GM21423 (cell line): Measurements from ENCODE around the gene GJD2.

Experiments used
- ATAC-seq: cut with Tn5 transposase; IDR thresholded peaks from one replicate; pipeline ENCODE4 v1.9.1; 2021; ENCODE audit warnings: mild to moderate bottlenecking, moderate library complexity; ENCODE audit not compliant: unreplicated experiment

The GJD2 gene

DNA sequence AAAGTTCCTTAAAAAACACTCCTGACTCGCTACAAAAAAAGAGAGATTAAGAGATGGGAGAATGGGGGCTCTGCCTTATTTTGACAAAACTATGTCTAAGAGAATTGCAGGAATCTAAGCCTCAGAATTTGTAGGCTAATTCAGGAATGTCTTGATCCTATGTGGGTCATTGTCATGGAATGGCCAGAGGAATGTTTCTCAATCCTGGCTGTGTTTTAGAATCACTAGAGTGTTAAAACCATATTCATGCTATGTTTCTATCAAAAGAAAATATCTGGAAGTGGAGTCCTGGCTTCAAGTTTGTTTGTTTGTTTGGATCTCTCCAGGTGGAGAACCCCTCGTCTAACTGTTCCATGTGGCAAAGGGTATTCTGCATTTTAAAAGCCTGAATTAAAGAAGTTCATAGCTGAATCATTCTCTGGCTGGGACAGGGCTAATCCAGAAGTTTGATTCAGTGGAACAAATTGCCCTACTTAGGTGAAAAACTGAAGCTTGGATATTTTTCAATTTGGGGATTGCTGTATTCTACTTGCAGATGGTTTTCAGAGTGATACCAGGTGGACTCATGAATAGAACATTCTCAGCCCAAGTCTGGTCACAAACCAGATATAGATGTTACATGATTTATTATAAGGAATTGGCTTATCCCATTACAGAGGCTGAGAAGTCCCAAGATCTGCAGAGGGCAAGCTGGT lies 28.2 kb downstream of the GJD2 start:
- ATAC-seq: no peak

DNA sequence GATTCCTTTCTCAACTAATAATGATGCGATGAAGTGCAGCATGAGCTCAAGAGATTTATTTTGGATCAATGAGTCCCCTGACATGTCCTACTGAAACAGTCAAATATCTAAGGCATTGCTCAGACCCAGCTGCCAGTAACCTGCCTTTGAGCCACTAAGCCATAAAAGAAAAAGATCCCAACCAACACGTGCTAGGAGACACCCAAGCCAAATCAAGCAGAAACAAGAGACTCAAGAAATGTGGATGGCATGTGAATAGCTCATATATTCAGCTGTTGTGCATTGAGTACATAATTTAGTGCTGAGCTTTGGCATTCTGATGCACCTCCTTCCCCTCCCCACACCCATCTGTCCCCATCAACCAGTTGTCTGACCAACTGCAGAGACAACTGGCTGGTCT lies 29.2 kb downstream of the GJD2 start:
- ATAC-seq: no peak

DNA sequence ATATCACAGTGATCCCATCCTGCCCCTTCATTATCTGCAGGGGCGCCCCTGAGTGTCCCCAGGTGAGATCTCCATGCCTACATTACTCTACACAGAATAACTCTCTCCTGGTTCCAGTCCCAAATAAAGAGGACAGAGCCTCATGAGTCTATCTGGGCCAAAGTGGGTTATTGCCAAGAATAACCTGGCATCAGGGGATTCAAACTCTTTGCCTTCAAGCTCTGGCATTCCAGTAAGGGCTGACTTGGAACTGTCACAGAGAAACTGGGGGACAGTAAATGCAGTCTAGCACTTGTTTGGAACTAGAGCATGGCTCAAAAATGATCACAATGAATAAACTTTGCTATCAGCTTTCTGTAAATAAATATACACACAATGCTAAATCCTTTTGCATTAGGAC lies 30.3 kb downstream of the GJD2 start:
- no peak for ATAC-seq

DNA sequence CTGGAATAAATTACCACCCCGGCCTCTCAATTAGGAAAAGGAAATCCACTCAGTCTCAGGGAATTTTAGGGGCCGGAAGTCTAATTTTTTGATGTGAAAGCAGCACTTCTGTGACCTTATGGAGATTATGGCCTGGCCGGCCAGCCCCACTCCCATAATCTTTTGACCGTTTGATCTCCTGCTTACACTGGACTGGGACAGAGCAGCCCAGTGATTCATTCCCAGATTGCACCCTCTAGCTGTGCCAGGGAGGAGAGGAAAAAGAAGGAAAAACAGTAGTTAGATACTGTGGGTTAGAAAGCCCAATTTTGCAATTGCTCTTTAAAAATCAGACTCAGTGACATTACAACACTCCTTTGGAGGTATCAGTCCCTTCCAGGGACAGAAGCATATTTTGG lies 32.4 kb downstream of the GJD2 start:
- no peak for ATAC-seq

DNA sequence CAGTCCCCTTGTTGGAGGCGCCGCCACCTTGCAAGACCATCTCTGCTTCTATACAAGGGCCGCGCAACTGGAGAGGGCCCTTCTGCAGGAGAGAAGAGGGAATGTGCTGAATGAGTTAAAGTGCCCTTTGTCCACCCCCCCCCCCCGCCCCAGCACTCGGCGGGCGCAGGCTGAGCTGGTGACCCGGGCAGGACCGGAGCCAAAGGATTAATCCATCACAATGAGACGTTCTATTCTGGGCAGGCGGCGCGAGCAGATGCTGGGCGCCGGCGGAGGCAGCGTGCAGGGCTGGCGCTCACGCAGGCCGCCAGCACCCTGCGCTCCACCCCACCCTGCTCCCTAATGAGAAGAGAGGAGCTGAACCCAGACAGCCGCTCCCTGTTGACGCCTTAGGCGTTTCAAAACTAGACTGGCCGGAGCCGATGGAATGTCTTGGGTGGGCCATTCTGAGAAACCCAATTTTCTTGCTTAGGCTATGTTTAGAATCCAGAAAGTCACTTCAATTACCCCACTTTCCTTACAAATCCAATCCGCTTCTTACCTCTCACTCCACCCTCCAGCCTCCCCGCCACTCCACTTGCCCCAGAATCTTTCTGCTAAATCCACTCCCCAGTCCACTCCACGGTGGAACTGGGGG lies 32.9 kb downstream of the GJD2 start:
- ATAC-seq: no peak

DNA sequence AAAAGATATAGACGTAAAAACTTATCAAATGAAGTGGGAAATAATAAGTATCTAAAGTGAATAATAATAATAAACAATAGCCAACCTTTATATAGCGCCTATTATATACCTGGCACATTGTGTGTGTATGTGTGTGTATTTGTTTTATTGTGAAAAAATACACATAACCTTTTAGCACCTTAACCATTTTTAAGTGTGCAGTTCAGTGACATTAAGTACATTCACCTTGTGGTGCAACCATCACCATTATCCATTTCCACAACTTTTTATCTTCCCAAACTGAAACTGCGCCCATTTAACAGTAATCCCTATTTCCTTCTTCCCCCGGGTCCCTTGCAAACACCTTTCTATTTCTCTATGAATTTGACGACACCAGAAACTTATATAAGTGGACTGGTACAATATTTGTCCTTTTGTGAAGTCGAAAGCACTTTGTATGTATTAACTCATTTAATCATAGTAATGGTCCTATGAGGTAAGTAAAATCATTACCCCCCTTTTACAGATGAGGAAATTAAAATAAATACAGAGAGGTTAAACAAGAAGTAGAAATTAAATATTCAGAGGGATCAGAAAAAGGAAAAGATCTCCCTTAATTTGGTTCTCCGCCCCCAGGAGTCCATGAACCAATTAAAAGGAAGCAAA lies 33.5 kb downstream of the GJD2 start:
- no peak for ATAC-seq

DNA sequence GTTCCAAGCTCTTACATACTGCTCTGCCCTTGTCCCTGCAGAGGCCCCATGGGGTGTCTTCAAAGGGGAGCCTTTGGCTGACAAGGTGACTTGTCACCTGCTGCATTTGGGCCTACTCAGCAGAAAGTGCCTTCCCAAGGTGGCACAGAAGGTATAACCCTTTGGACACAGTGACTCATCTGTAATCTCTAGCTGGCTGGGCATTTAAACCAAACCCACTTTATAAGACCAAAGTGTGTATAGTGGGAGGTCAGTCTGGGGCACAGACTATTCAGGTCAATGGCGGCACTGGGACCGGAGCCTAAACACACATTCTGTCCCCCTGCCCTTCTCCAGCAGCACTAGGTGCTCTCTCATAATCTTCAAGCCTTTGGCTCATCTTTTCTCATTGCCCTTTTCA lies 35.1 kb downstream of the GJD2 start:
- no peak for ATAC-seq

DNA sequence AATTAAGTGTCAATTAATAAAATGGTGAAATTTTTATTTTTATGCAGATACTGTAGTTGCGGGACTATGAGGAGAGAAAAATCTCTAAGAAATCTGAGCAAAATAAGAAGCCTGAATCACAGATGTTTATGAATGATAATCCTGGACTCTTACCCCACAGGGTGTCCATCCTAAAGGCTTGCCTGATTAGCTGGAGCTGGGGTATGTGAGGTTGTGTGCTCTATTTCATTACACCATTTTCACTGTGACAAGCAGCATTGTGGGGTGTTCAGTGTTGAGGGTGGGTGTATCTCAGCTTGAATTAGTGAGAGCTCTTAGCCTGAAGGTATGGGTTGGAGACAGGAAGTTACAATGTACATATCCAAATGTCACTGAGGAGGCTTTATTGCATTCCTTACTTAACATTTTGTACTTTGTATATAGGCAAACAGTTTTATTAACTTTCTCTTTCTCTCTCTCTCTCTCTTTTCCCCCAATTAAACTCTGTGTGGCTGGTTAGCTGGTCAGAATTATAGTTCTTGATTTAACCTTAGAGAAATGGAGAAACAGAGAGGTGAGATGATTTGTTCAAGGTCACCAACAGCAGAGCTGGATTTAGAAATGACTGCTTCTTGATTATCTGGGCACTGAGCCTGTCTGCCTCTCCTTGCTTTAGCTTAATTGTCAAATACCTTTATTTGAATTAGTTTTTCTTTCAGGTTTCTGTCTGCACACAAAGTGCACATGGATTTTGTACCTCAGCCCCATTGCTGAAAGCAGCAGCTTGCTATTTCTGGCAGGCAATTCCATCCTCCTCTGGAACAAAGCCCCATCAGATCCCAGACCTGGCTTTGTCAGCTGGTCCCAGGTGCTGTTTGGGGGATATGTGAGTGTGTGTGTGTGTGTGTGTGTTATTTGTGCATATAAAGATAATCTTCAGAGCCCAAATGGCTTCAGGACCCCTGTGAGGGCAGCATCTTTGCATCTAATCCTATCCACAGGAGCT lies 35.8 kb downstream of the GJD2 start:
- no peak for ATAC-seq

DNA sequence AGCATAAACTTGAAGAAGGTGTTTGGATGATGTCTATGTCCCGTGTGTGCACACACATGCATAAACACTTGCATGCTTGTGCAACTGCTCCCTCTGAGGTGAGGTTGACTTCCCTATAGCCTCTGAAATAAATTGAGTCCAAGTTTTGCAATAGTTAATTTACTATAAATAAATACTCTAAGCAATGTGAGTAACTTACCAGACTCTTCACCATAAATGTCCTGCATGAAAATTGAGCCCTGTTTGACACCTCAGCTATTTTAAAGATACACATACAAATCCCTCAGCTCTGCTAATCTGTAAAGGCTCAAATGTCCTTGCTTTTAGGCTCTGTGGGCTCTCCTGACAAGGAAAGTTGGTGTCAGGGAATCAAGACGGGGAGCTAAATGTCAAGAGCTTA lies 37.1 kb downstream of the GJD2 start:
- no peak for ATAC-seq

DNA sequence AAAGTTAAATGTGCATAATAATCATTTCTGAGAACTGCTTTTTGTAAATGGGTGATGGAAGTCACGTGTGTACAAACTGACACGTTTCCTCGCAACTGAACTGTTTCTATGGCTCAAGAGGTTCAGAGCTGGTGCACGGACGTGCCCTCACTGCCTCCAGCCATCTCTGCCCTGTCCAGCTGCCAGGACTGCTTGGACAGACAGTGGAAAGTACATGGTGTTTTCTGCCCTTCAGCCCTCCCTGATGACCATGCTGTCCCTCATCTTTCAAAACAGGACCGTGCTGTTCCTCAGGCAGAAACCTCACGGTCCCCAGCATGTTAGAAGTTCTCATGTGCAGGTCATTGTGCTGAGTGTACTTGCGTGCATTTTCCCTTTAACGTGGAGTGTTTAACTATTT lies 38.7 kb downstream of the GJD2 start:
- no peak for ATAC-seq

DNA sequence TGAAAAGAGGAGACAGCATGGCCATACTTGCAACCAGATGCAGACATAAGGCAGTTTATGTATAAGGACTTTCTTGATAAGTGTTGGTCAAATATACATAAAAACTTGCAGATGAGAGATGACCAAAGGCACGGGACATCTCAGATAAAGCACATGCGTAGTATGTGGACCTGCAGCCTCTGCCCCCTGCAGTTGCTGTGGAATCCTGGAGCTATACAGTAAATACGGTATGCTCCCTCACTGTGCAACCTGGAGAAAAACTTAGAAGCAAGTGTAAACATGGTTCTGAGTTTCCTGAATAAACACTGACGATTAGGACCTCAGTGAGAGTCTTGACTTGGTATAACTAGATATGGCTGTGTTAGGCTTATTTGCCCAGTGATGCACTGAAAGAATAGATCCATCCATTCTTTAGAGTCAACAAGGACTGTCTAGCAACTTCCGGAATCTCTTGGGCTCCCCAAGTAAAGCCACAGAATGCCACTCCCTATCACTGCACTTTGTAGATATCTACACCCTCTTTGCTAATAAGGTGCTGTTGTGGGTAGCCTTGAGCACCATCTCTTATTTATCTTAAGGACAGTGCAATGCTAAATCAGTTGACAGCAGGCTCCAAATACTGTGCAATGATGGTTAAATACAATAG lies 40.2 kb downstream of the GJD2 start:
- ATAC-seq: no peak

DNA sequence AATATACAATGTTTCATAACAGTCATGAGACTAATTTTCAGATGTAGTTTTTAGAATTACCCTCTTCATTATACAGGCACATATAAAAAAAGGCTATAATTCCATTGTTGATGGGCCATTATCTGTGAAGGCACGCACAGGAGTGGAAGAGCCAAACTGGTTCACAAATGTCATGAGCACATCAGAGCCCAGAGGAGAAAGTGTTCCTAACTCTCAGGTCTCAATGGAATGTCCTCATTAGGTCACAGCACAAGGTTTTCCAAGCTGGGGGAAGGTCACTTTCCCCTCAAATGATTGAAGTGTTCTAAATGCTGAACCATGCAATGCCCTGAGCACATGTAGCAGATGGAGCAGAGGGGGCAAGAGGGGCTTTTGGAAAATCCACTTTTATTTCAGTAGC lies 41.2 kb downstream of the GJD2 start:
- no peak for ATAC-seq

DNA sequence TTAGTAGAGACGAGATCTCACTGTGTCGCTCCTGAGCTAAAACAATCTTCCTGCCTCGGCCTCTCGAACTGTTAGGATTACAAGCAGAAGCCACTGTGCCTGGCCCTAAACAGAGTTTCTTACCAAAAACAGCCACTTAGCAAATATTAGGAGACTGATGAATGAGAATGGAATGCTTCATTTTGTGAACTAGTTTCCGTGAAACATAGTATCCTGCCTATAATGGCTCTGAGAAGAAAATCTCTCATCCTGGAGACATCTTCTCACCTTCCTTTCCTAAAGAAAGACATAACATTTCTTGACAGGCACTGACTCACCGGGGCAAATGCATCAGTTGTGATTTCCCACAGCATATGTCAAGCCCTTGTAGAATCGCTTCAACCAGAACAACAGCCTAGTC lies 44.9 kb downstream of the GJD2 start:
- no peak for ATAC-seq

DNA sequence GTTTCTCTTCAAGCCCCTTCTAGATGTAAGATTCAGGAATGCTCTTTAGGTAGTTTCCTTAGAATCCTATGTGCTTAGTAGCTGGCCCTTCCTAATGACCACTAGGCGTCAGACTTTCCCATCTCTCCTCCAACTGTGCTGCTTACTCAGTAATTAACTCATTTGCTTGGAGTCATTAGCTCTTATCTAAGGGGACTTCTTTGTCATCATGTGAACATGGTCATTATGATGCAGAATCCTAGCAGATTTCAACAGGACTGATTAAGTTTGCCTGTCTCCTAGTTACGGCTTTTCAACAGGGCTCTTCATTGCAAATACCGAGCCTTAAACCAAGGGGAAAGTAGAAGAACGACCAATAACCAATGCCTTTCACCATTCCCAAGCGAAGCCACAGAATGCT lies 46.4 kb downstream of the GJD2 start:
- no peak for ATAC-seq

DNA sequence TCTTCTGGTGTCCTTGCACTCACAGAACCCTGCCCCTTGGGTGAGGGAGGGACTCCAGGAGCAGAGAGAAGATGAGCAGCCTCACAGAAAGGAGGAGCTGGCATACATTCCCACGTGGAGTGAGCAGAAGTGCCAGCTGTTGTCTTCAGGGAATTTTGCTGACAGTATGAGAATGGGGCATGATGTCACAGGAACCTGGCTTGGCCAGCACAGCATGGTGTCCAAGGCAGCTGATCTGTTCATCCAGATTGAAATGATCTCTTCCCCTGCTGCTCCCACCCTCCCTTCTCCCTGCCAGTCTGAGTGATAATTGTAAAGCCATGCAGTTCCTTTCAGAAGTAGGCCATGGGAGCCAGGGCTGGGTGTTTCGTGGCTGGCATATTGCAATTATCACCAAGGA lies 53.3 kb downstream of the GJD2 start:
- ATAC-seq: no peak
